ENCODE data around the gene VSX1.

DNA sequence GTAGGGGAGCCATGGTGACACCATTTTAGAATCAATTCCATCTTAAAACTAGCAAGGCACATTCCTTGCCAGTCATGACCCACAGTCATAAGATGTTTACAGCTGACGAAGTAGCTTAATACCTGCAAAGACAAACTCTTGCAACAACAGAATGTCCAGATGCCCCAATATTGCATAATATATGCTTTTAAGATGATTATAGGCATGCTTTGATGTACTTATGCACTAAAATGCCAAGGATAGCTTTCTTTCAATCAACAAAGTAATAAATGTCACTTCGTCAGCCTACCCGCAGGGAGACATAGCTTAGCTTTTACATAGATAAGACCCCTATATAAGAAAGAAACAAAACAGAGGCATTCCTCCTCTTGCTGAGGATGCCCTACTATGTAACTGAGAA lies 50.7 kb downstream of the VSX1 start:
- TF ChIP-seq CTCF (IDR thresholded peaks at IDR 0.05) (no peak), POLR2A (IDR thresholded peaks at IDR 0.05) (no peak), POLR2AphosphoS5 (IDR thresholded peaks at IDR 0.05) (no peak), EP300 (IDR thresholded peaks at IDR 0.05) (no peak)

Measured in upper lobe of left lung (tissue), 4 donors.